Measurements from ENCODE around the gene TNFSF15. TPM values are rescaled to one million over a fixed set of nuclear protein-coding genes. Genes with fewer than 3 reads are reported as not detected.

The TNFSF15 gene
- total RNA-seq, 1 experiment from 2014 or later: not detected

- POLR2A ChIA-PET: no interaction called here
- intact Hi-C loops (cut with micrococcal nuclease): no loop called here
- no peak overlapping the region for H3K4me2 ChIP-seq (ENCODE audit: low read length)
- no peak overlapping the region for H3K27ac ChIP-seq (ENCODE audit: low read depth, low read length)
- no peaks in the 10 kb centered on the region for H3K9me3 ChIP-seq (ENCODE audit: control insufficient read depth in 1 of 2, insufficient read depth in 1 of 2, low read depth in 1 of 2, low read length in 2 of 2)
- H2AFZ ChIP-seq (ENCODE audit: low read depth, low read length, poor library complexity, severe bottlenecking): no peak overlapping the region
- no peaks in the 10 kb centered on the region for H3K36me3 ChIP-seq (ENCODE audit: control insufficient read depth in 1 of 2, insufficient read depth in 2 of 2, low read length in 2 of 2)
- H3K9ac ChIP-seq (ENCODE audit: low read length): no peak overlapping the region
- ATAC-seq: no peak
- H3K9me2 ChIP-seq (ENCODE audit: insufficient read depth): no peaks in the 10 kb centered on the region
- H3K4me1 ChIP-seq (ENCODE audit: control insufficient read depth in 1 of 2, insufficient read depth in 2 of 2, low read length in 2 of 2): no peaks in the 10 kb centered on the region
- BruUV-seq (replicated peaks): no TSS peak
- TF ChIP-seq SIN3A (IDR thresholded peaks at IDR 0.05; ENCODE audit: low read depth) (no peak), ELF1 (IDR thresholded peaks at IDR 0.05; ENCODE audit: borderline replicate concordance, low read depth) (no peak), YY1 (IDR thresholded peaks at IDR 0.05; ENCODE audit: extremely low read depth, insufficient replicate concordance, low read depth, low read length) (no peak), ZNF274 (IDR thresholded peaks at IDR 0.05; ENCODE audit: low read depth, low read length) (no peak), ATF3 (IDR thresholded peaks at IDR 0.05) (no peak), ZFX (IDR thresholded peaks at IDR 0.05) (no peak), TCF7L2 (IDR thresholded peaks at IDR 0.05; ENCODE audit: borderline replicate concordance, extremely low read depth, insufficient read depth, insufficient read length) (no peak), RAD21 (IDR thresholded peaks at IDR 0.05; ENCODE audit: low read depth) (no peak), ZBTB33 (IDR thresholded peaks at IDR 0.05; ENCODE audit: extremely low read depth, insufficient replicate concordance, low read length) (no peak), CEBPB (IDR thresholded peaks at IDR 0.05; ENCODE audit: low read depth) (no peak), MAX (IDR thresholded peaks at IDR 0.05) (no peak), EZH2phosphoT487 (IDR thresholded peaks at IDR 0.05; ENCODE audit: borderline replicate concordance) (no peak), JUND (IDR thresholded peaks at IDR 0.05) (no peak)
- TF ChIP-seq, protein P1, sequence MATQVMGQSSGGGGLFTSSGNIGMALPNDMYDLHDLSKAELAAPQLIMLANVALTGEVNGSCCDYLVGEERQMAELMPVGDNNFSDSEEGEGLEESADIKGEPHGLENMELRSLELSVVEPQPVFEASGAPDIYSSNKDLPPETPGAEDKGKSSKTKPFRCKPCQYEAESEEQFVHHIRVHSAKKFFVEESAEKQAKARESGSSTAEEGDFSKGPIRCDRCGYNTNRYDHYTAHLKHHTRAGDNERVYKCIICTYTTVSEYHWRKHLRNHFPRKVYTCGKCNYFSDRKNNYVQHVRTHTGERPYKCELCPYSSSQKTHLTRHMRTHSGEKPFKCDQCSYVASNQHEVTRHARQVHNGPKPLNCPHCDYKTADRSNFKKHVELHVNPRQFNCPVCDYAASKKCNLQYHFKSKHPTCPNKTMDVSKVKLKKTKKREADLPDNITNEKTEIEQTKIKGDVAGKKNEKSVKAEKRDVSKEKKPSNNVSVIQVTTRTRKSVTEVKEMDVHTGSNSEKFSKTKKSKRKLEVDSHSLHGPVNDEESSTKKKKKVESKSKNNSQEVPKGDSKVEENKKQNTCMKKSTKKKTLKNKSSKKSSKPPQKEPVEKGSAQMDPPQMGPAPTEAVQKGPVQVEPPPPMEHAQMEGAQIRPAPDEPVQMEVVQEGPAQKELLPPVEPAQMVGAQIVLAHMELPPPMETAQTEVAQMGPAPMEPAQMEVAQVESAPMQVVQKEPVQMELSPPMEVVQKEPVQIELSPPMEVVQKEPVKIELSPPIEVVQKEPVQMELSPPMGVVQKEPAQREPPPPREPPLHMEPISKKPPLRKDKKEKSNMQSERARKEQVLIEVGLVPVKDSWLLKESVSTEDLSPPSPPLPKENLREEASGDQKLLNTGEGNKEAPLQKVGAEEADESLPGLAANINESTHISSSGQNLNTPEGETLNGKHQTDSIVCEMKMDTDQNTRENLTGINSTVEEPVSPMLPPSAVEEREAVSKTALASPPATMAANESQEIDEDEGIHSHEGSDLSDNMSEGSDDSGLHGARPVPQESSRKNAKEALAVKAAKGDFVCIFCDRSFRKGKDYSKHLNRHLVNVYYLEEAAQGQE (IDR thresholded peaks at IDR 0.05; ENCODE audit: low read depth): no peak
- no peaks in the 10 kb centered on the region for H4K20me1 ChIP-seq (ENCODE audit: insufficient read depth)
- CTCF ChIA-PET: no interaction called here
- DNase-seq (ENCODE audit: low read depth, low spot score): no peak
- no peak overlapping the region for H3K4me3 ChIP-seq (replicated peaks in 1 of 2; ENCODE audit: low read depth in 1 of 2, low read length in 2 of 2)
- no peaks in the 10 kb centered on the region for H3K79me2 ChIP-seq (ENCODE audit: insufficient read depth, low read length)
- no peaks in the 10 kb centered on the region; the same call in 1 of the 2 replicates for H3K27me3 ChIP-seq (ENCODE audit: insufficient read depth, low read length)
- RAD21 ChIA-PET (ENCODE audit: low non-redundant PET in 1 of 2, low total read pairs in 2 of 2, uncharacterized antibody in 2 of 2, unreplicated experiment in 2 of 2): no interaction called here
These were observed 13.4 kb downstream of the TNFSF15 start for GRCh38 chr9:114792396-114792795.
